ENCODE results near the gene CIB4. TPM values are rescaled to one million over a fixed set of nuclear protein-coding genes. Genes with fewer than 3 reads are reported as not detected.

The CIB4 gene
- total RNA-seq, 1 experiment from 2014 or later: not detected

- intact Hi-C loops (cut with micrococcal nuclease; ENCODE audit: unreplicated experiment): no loop called here
- Histone ChIP-seq H3K36me3 (ENCODE audit: insufficient read depth, low read length, poor library complexity, severe bottlenecking) (no peaks in the 10 kb centered on the region), H3K9me3 (ENCODE audit: low read depth, low read length, poor library complexity, severe bottlenecking) (no peaks in the 10 kb centered on the region), H3K27ac (ENCODE audit: low read depth, low read length, poor library complexity, severe bottlenecking) (no peak overlapping the region), H3K4me3 (ENCODE audit: low read depth, low read length, poor library complexity, severe bottlenecking) (no peak overlapping the region), H3K27me3 (replicated peaks; ENCODE audit: insufficient read depth, low read depth, low read length, poor library complexity) (peaks cover 50% of the 10 kb centered on the region), H3K4me1 (ENCODE audit: insufficient read depth, low read length, poor library complexity, severe bottlenecking) (no peaks in the 10 kb centered on the region)
- DNase-seq (ENCODE audit: low spot score): no peak
- no peak for TF ChIP-seq EZH2 (IDR thresholded peaks at IDR 0.05; ENCODE audit: borderline replicate concordance, low read depth, low read length, poor library complexity, severe bottlenecking)
- POLR2A ChIA-PET (ENCODE audit: low non-redundant PET): no interaction called here
- no TSS peak for BruUV-seq (replicated peaks)
- CTCF ChIA-PET: no interaction called here
Observed at GRCh38 chr2:26561918-26562810, 79.0 kb downstream of the CIB4 start.

GRCh38 chr2:26561376-26561775 is 79.8 kb downstream of the CIB4 start:
- Histone ChIP-seq H3K4me1 (ENCODE audit: insufficient read depth, low read length, poor library complexity, severe bottlenecking) (no peaks in the 10 kb centered on the region), H3K36me3 (ENCODE audit: insufficient read depth, low read length, poor library complexity, severe bottlenecking) (no peaks in the 10 kb centered on the region), H3K27ac (ENCODE audit: low read depth, low read length, poor library complexity, severe bottlenecking) (no peak overlapping the region), H3K9me3 (ENCODE audit: low read depth, low read length, poor library complexity, severe bottlenecking) (no peaks in the 10 kb centered on the region), H3K27me3 (replicated peaks; ENCODE audit: insufficient read depth, low read depth, low read length, poor library complexity) (peaks cover 50% of the 10 kb centered on the region), H3K4me3 (ENCODE audit: low read depth, low read length, poor library complexity, severe bottlenecking) (no peak overlapping the region)
- POLR2A ChIA-PET (ENCODE audit: low non-redundant PET): no interaction called here
- no TSS peak for BruUV-seq (replicated peaks)
- TF ChIP-seq EZH2 (IDR thresholded peaks at IDR 0.05; ENCODE audit: borderline replicate concordance, low read depth, low read length, poor library complexity, severe bottlenecking): no peak
- TF ChIP-seq, protein P1, sequence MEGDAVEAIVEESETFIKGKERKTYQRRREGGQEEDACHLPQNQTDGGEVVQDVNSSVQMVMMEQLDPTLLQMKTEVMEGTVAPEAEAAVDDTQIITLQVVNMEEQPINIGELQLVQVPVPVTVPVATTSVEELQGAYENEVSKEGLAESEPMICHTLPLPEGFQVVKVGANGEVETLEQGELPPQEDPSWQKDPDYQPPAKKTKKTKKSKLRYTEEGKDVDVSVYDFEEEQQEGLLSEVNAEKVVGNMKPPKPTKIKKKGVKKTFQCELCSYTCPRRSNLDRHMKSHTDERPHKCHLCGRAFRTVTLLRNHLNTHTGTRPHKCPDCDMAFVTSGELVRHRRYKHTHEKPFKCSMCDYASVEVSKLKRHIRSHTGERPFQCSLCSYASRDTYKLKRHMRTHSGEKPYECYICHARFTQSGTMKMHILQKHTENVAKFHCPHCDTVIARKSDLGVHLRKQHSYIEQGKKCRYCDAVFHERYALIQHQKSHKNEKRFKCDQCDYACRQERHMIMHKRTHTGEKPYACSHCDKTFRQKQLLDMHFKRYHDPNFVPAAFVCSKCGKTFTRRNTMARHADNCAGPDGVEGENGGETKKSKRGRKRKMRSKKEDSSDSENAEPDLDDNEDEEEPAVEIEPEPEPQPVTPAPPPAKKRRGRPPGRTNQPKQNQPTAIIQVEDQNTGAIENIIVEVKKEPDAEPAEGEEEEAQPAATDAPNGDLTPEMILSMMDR (conservative IDR thresholded peaks at IDR 0.05; ENCODE audit: low read depth, low read length): no peak
- intact Hi-C loops (cut with micrococcal nuclease; ENCODE audit: unreplicated experiment): no loop called here
- DNase-seq (ENCODE audit: low spot score): no peak
- CTCF ChIA-PET: no interaction called here

- H3K4me3 ChIP-seq (ENCODE audit: low read depth, low read length, poor library complexity, severe bottlenecking): no peak overlapping the region
- H3K27me3 ChIP-seq (replicated peaks; ENCODE audit: insufficient read depth, low read depth, low read length, poor library complexity): peaks cover 50% of the 10 kb centered on the region
- H3K9me3 ChIP-seq (ENCODE audit: low read depth, low read length, poor library complexity, severe bottlenecking): no peaks in the 10 kb centered on the region
- intact Hi-C loops (cut with micrococcal nuclease; ENCODE audit: unreplicated experiment): no loop called here
- H3K36me3 ChIP-seq (ENCODE audit: insufficient read depth, low read length, poor library complexity, severe bottlenecking): no peaks in the 10 kb centered on the region
- no peak for DNase-seq (ENCODE audit: low spot score)
- H3K4me1 ChIP-seq (ENCODE audit: insufficient read depth, low read length, poor library complexity, severe bottlenecking): no peaks in the 10 kb centered on the region
- H3K27ac ChIP-seq (ENCODE audit: low read depth, low read length, poor library complexity, severe bottlenecking): no peak overlapping the region
- ChIA-PET CTCF (no interaction called here), POLR2A (ENCODE audit: low non-redundant PET) (no interaction called here)
- no TSS peak for BruUV-seq (replicated peaks)
- TF ChIP-seq EZH2 (IDR thresholded peaks at IDR 0.05; ENCODE audit: borderline replicate concordance, low read depth, low read length, poor library complexity, severe bottlenecking): no peak
- TF ChIP-seq, protein P1 (conservative IDR thresholded peaks at IDR 0.05; ENCODE audit: low read depth, low read length): no peak
Observed at GRCh38 chr2:26560892-26561291, 80.3 kb downstream of the CIB4 start.
